HG03025 (cell line): ENCODE results near the gene FOXL3.

Experiments used
- ATAC-seq: cut with Tn5 transposase; IDR thresholded peaks from one replicate; pipeline ENCODE4 v1.9.1; 2021; ENCODE audit warnings: mild to moderate bottlenecking, moderate library complexity; ENCODE audit not compliant: unreplicated experiment, low FRiP score

Gene FOXL3

GRCh38 chr7:318878-319661 lies 29.1 kb downstream of the FOXL3 start:
- no peak for ATAC-seq

- ATAC-seq, result no peak
These were observed 30.3 kb downstream of the FOXL3 start for GRCh38 chr7:320297-320696.

- ATAC-seq, result no peak
These were observed 32.2 kb downstream of the FOXL3 start for GRCh38 chr7:322111-322671.

DNA sequence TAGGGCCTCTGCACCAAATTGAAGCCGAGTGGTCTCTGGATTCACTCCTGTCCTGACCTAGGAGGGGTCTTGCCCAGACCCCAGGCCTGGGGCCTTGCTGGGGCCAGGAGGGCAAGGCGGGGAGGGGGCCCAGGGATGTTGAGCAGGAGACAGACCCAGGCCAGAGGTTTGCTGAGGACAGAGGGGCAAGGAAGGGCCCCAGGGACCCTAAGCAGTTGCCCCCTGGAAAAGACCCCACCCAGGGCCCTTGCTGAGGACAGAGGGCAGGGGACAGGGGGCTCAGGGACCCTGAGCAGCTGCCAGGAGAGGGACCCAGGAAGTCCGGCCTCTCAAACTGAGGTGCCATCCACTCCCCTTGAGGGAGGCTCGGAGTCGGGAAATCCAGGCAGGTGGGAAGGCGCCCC lies 32.7 kb downstream of the FOXL3 start:
- ATAC-seq, result no peak

- ATAC-seq, result no peak
These were observed 33.4 kb downstream of the FOXL3 start for GRCh38 chr7:323410-323809.

DNA sequence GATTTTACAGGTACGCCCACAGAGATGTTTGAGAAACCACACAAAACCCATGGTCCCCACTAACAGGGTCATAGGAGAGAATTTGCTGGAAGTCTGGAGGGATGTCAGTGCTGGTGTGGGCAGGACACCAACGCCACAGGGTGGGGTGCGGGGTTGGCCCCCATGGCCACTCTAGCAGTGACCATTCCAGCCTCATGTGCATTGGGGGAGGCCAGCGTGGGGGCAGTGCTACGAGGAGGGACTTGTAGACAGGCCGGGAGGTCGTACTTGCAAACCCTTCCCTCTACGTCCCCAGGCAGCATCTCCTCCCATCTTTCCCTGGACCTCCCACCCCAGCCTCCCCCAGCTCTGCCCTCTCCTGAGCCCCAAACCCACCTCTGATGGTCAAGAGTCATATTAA lies 34.0 kb downstream of the FOXL3 start:
- no peak for ATAC-seq

DNA sequence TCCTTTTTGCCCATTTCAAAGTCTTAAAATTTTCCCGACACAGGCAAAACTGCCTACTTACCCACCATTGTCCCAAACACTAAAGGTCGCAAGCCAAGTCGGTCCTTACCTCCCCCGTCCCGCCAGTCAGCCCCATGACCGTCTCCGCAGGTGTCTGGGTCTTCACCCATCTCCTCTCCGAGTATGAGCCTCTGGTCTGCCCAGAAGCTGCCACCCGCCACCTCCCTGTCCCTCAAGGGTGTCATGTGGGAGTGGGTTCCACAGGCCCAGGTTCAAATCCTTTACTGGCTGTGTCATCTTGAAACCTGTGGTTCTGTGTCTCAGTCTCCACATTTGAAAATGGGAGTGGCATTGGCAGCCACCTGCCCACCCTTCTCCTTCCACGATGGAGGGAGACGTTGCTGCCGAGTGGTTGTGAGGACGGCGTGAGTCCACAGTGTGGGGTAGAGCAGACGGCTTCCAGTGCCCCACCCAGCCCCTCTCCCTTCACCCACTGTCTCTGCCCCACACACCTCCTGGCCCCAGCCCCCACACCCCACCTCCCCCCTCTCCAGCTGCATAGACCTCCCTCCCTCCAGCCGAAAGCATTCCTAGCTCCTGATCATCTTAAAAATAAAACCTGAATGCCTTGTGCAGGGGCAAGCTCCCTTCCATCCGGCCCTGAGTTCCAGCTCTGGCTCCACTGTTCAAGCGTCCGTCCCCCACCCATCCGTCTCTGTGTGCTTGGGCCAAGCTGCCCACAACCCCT lies 35.3 kb downstream of the FOXL3 start:
- ATAC-seq, result no peak

GRCh38 chr7:325811-326210 lies 35.8 kb downstream of the FOXL3 start:
- no peak for ATAC-seq

- no peak for ATAC-seq
These were observed 36.3 kb downstream of the FOXL3 start for GRCh38 chr7:326273-326672.

DNA sequence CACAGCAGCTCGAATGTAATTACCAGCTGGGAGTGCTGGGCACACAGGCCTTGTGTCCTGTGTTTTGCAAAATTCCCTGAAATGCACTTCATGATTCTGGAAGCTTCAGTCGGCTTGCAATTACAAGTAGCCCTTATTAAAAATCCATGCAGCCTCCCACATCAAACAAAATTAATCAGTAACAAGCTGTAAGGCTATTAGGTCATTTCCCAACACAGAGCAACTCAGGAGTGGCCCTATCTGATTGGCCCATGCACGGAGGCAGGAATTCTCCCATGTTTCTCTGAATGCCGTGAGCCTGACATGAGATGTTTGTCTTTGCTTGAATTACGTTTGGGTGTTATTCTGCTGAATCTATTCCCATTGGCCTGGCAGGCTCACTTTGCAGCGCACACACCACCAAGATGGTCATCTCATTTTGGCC lies 36.9 kb downstream of the FOXL3 start:
- ATAC-seq, result no peak

- ATAC-seq, result no peak
These were observed 37.4 kb downstream of the FOXL3 start for GRCh38 chr7:327233-327931.

DNA sequence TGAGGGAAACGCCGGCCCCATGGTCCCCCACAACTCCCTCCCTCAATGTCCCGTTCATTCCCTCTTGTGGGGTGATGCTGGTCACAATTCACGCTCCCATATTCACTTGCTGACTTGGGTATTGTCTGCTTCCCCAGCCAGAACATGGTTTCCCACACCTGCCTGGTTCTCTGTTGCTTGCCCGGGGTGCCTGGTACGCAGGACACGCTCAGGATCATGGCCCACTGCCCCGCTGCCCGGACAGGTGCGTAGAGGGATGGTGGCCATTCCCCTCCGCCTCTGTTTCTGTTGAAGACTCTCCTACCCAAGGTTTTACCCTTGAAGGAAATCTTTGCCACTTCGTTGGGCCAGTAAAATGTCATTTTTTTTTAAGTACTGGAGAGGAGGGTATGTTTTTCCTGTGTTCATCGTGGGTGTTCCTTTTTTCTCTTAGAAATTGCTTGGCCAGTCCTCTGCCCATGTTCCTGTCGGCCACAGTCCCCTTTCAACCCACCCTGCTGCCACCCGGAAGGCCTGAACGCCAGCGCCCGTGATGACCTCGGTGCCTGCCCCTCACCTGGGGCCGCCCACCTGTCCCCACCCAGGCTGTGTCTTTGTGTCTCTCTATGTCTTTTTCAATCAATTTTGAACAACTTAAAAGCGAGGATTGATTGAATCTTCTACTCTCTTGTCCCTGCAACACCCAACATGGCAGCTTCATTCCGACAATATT lies 38.2 kb downstream of the FOXL3 start:
- ATAC-seq, result no peak

GRCh38 chr7:329691-330281 lies 39.8 kb downstream of the FOXL3 start:
- ATAC-seq, result no peak

GRCh38 chr7:330511-331230 lies 40.7 kb downstream of the FOXL3 start:
- ATAC-seq, result no peak

GRCh38 chr7:332020-332517 lies 42.1 kb downstream of the FOXL3 start:
- ATAC-seq, result no peak

- no peak for ATAC-seq
These were observed 42.8 kb downstream of the FOXL3 start for GRCh38 chr7:332646-333392.

- no peak for ATAC-seq
These were observed 43.4 kb downstream of the FOXL3 start for GRCh38 chr7:333393-333764.

GRCh38 chr7:334618-335357 lies 44.8 kb downstream of the FOXL3 start:
- no peak for ATAC-seq
